K562 (cell line): ENCODE results near the gene PNPLA2. TPM values are rescaled to one million over a fixed set of nuclear protein-coding genes. Genes with fewer than 3 reads are reported as not detected.

ENCODE experiments used
- BACH1 ChIP-seq: fragments of 200-800 bp; sonication (Bioruptor generic); IDR thresholded peaks from 2 replicates; pipeline ENCODE4 v1.6.1; 2016; ENCODE audit warnings: missing genetic modification characterization, missing compliant biosample characterization
- CEBPG ChIP-seq, 3 experiments: fragments of 200-800 bp in 1 of 3; sonication (Bioruptor generic) in 1 of 3; sonication (generic) in 1 of 3; formaldehyde crosslinking in 1 of 3; IDR thresholded peaks in 2 of 3; conservative IDR thresholded peaks in 1 of 3; 2 replicates each; pipeline versions ENCODE4 v1.6.1 to v1.8.0; 2016 to 2022; ENCODE audit warnings: missing compliant biosample characterization in 2 of 3, missing genetic modification characterization in 2 of 3, mild to moderate bottlenecking in 1 of 3, missing genetic modification reagents in 1 of 3
- FOS ChIP-seq: IDR thresholded peaks from 3 replicates; pipeline ENCODE4 v1.6.1; 2011; ENCODE audit not compliant: insufficient read length; ENCODE audit errors: extremely low read depth
- FOXA3 ChIP-seq, 2 experiments: fragments of 450-650 bp in 1 of 2; sonication (generic) in 1 of 2; formaldehyde crosslinking; IDR thresholded peaks in 1 of 2; conservative IDR thresholded peaks in 1 of 2; 2 replicates each; pipeline versions ENCODE4 v1.4.0 to v1.8.0; 2020 to 2022; ENCODE audit warnings: mild to moderate bottlenecking in 2 of 2, missing genetic modification reagents in 1 of 2
- HDAC1 ChIP-seq, 2 experiments: fragments of 450-650 bp; IDR thresholded peaks; 2 replicates each; pipeline ENCODE4 v1.6.1; 2016 to 2017; ENCODE audit warnings: inconsistent platforms in 1 of 2, mild to moderate bottlenecking in 1 of 2, moderate library complexity in 1 of 2
- HDAC3 ChIP-seq: fragments of 450-650 bp; IDR thresholded peaks from 2 replicates; pipeline ENCODE4 v1.6.1; 2018; ENCODE audit warnings: borderline replicate concordance, mild to moderate bottlenecking, moderate library complexity; ENCODE audit not compliant: partially characterized antibody
- HNRNPLL ChIP-seq: fragments of 200-400 bp; formaldehyde crosslinking; IDR thresholded peaks from 2 replicates; pipeline ENCODE4 v1.6.1; 2017; ENCODE audit warnings: low read length, low read depth, mild to moderate bottlenecking; ENCODE audit not compliant: poor library complexity, severe bottlenecking
- NEUROD1 ChIP-seq: fragments of 150-350 bp; IDR thresholded peaks from 2 replicates; pipeline ENCODE4 v1.6.1; 2014; ENCODE audit warnings: borderline replicate concordance, low read length, low read depth; ENCODE audit not compliant: partially characterized antibody
- POLR2A ChIP-seq: fragments of 450-650 bp; conservative IDR thresholded peaks from 2 replicates; pipeline ENCODE4 v1.6.1; 2016
- POLR2AphosphoS2 ChIP-seq: IDR thresholded peaks from 2 replicates; pipeline ENCODE4 v1.6.1; 2012; ENCODE audit warnings: low read length, improper control_type of control experiment
- TSC22D4 ChIP-seq: fragments of 450-650 bp; IDR thresholded peaks from 2 replicates; pipeline ENCODE4 v1.6.1; 2016; ENCODE audit warnings: missing genetic modification characterization, missing biosample characterization, control low read depth
- ZBTB33 ChIP-seq: sonication (generic); formaldehyde crosslinking; IDR thresholded peaks from 2 replicates; pipeline ENCODE4 v1.8.1; 2023; ENCODE audit warnings: mild to moderate bottlenecking, missing genetic modification reagents
- ZNF318 ChIP-seq, 2 experiments: fragments of 450-650 bp; IDR thresholded peaks; 2 replicates each; pipeline ENCODE4 v1.6.1; 2016; ENCODE audit warnings: mild to moderate bottlenecking in 2 of 2, borderline replicate concordance in 1 of 2, low read depth in 1 of 2, moderate library complexity in 1 of 2
- ZNF395 ChIP-seq: fragments of 200-800 bp; sonication (Bioruptor generic); IDR thresholded peaks from 2 replicates; pipeline ENCODE4 v1.6.1; 2017; ENCODE audit warnings: missing genetic modification characterization, missing compliant biosample characterization
- polyA plus RNA-seq, 8 experiments: library from polyadenylated mRNA; depleted of rRNA in 4 of 8; stranded (reverse) in 5 of 8; unstranded in 3 of 8; fragments of >200 nt; fragmentation: Nextera tagmentation in 2 of 8; fragmentation: Illumina TruSeq in 1 of 8; extraction: Ambion mirVana in 2 of 8; extraction: Trizol in 1 of 8; gene quantifications; 2 replicates each; pipeline versions ENCODE4 v1.2.1 to v1.2.3, GENCODE V29; 2011 to 2014; ENCODE audit warnings: inconsistent platforms in 1 of 8, missing spikeins in 1 of 8
- total RNA-seq, 7 experiments: library from RNA; depleted of rRNA in 6 of 7; stranded (reverse); fragments of >200 nt in 6 of 7; fragmentation: Illumina TruSeq in 2 of 7; extraction: Trizol in 2 of 7; gene quantifications; 2 replicates each; pipeline versions ENCODE4 v1.2.1 to v1.2.3, GENCODE V29; 2011 to 2021; ENCODE audit warnings: low replicate concordance in 1 of 7

The PNPLA2 gene
- total and polyA plus RNA-seq, 9 of the 15 experiments (the other 6 are each of a cell fraction or from before 2014, with no cell fraction given) = 0.39 to 87.1 (median 8.4) TPM

DNA sequence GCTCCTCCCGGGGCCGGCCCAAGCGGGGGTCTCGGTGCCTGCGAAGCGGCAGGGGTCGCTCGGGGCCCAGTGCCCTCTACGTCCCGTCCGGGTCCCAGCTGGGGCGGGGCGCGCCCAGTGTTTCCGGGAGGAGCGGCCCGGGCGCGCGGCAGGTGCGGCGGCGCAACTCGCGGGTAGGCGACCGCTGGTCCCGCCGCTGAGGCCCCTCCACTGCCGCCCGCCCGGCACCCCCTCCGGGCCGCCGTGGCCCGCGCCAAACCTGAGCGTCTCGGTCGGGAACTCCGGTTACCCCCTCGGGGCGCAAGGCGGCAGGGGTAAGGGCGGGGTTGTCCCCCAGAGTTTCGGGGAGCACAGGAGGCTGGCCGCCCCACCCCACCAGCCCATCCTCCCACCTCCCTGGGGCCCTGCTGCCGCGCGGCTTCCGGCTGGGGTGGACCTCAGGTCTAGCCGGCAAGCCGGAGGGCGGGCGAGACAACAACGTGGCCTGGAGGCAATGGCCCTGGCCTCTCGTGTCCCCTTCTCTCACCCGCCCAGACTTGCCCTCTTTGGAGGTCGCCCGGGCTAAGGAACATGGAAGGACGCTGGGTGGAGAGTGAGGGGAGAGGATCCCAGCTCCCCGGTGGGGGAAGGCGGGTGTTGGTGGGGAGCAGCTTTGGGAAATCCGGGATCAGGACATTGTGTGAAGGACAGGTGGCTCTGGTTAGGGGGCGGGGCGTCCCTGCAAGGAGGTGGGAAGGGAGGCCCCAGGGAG, 8.6 kb downstream of the PNPLA2 start (continued):
- TF ChIP-seq ZNF318 (IDR thresholded peaks at IDR 0.05; ENCODE audit: borderline replicate concordance in 1 of 2, low read depth in 1 of 2) (no peak), FOS (no peak), ZNF395 (CRISPR knock-in tag) (peak; percentile 82), HDAC3 (no peak), HDAC1 (IDR thresholded peaks at IDR 0.05) (peak in 1 of 2 experiments; percentile 82; a peak in 1 of 4 replicates), POLR2AphosphoS2 (no peak), BACH1 (tag) (no peak), POLR2A (peak; percentile 65), CEBPG (CRISPR knock-in tag; IDR thresholded peaks at IDR 0.05) (0 out of 2 replicates have a peak, but pooled peaks have one; percentile 5), CEBPG (tag; conservative IDR thresholded peaks at IDR 0.05 in 1 of 2, IDR thresholded peaks at IDR 0.05 in 1 of 2) (no peak; a peak in 1 of 4 replicates), TSC22D4 (tag) (no peak), ZBTB33 (CRISPR knock-in tag) (no peak), NEUROD1 (peak; percentile 41), HNRNPLL (peak; percentile 68), FOXA3 (CRISPR knock-in tag; conservative IDR thresholded peaks at IDR 0.05 in 1 of 2, IDR thresholded peaks at IDR 0.05 in 1 of 2) (no peak; a peak in 1 of 4 replicates)
